ENCODE results near the gene MAP6.

MAP6 gene

DNA sequence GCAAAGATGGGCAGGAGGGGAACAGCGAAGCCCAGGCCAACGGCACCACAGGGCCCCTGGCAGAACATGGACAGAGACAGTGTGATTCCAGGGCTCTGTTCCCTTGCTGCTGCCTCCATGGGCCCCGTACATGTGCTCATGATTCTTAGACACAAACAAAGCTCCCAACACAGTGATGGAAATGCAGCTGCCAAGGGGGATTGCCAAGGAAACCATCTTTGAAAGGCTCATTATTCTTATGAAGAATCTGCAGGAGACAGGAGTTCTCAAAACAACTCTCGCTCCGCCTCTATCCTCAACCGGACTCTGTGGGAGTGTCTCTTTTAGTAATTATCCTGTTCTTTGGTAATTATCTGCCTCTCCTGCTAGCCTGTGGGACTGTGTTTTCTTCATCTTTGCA, 74.6 kb downstream of the MAP6 start:
- Histone ChIP-seq H3K4me3 (replicated peaks; ENCODE audit: low read depth, low read length) (no peak overlapping the region), H3K36me3 (ENCODE audit: control insufficient read depth, insufficient read depth, low read length) (no peaks in the 10 kb centered on the region), H3K27me3 (replicated peaks; ENCODE audit: control insufficient read depth, insufficient read depth, low read length) (peaks cover 3% of the 10 kb centered on the region)
- TF ChIP-seq, protein P1, sequence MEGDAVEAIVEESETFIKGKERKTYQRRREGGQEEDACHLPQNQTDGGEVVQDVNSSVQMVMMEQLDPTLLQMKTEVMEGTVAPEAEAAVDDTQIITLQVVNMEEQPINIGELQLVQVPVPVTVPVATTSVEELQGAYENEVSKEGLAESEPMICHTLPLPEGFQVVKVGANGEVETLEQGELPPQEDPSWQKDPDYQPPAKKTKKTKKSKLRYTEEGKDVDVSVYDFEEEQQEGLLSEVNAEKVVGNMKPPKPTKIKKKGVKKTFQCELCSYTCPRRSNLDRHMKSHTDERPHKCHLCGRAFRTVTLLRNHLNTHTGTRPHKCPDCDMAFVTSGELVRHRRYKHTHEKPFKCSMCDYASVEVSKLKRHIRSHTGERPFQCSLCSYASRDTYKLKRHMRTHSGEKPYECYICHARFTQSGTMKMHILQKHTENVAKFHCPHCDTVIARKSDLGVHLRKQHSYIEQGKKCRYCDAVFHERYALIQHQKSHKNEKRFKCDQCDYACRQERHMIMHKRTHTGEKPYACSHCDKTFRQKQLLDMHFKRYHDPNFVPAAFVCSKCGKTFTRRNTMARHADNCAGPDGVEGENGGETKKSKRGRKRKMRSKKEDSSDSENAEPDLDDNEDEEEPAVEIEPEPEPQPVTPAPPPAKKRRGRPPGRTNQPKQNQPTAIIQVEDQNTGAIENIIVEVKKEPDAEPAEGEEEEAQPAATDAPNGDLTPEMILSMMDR (IDR thresholded peaks at IDR 0.05; ENCODE audit: insufficient read depth, low read length, poor library complexity, severe bottlenecking): no peak
- no peak for DNase-seq (ENCODE audit: extremely low read depth, insufficient read length)

DNA sequence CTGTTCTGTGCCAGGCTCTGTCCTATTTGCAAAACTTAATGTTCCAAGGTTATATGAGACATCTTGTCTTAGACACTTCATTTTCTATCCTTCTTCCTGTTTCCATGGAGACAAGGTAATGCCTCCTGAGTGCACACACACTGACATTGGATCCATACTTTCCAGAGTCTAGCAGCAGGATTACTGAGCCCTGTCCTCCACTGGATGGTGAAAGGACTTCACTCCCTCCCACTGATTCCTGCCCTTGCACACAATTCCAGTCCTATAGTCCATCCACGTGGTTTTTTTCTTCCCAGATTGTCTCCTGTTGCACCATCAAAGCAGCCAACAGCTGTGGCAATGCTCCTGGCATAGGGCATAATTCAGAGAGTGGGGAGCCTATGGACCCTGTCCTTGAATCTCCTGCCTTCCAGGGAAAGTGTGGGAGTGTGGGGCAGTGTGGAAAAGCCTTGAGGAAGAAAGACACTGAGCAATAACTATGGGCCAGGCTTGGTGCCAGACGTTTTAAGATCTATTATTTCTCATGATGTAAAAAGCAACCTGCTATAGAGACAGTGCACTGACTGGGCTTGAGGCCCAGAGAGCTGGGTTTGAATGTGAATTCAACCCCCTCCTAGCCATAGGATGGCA, 75.4 kb downstream of the MAP6 start:
- no peak for DNase-seq (ENCODE audit: extremely low read depth, insufficient read length)
- Histone ChIP-seq H3K4me3 (replicated peaks; ENCODE audit: low read depth, low read length) (no peak overlapping the region), H3K36me3 (ENCODE audit: control insufficient read depth, insufficient read depth, low read length) (no peaks in the 10 kb centered on the region), H3K27me3 (replicated peaks; ENCODE audit: control insufficient read depth, insufficient read depth, low read length) (peaks cover 3% of the 10 kb centered on the region)
- TF ChIP-seq, protein P1 (IDR thresholded peaks at IDR 0.05; ENCODE audit: insufficient read depth, low read length, poor library complexity, severe bottlenecking): no peak

DNA sequence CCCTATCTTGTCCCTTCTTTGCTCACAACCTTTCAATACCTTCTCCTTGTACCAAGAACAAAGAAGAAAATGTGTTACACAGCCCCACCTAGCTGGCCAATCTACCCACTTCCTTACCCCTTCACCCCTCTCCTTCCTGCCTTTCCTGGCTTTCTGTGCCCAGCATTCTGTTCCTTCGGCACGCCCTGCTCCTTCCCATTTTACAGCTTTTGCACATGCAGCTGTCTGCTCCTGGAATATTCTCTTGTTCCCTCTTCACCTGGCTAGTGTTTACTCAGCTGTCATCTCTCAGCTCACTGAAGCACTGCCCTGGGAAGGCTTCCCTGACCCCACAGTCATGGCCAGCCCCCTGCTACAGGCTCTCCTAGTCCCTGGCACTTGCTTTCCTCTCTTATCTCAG, 76.1 kb downstream of the MAP6 start:
- TF ChIP-seq, protein P1 (IDR thresholded peaks at IDR 0.05; ENCODE audit: insufficient read depth, low read length, poor library complexity, severe bottlenecking): no peak
- no peak overlapping the region for H3K4me3 ChIP-seq (replicated peaks; ENCODE audit: low read depth, low read length)
- peaks cover 3% of the 10 kb centered on the region for H3K27me3 ChIP-seq (replicated peaks; ENCODE audit: control insufficient read depth, insufficient read depth, low read length)
- no peaks in the 10 kb centered on the region for H3K36me3 ChIP-seq (ENCODE audit: control insufficient read depth, insufficient read depth, low read length)
- DNase-seq (ENCODE audit: extremely low read depth, insufficient read length): no peak

DNA sequence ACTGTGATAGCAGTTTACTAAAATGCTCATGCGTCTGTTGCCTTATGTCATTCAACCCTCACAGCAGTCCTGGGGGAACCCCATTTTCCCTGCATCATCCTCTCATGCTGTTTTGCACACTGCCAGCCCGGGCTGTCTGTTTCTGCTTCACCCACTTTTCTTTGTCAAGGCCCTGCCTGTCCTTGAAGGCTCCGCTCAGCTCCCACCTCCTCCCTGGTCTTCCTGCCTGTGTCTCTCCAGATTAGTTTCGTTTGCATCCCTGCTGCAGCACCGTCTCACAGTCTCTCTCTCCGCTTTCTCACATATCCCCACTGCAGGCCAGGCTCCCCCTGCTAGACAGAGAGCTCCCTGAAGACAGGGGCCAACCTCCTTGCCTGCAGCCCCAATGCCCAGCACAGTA, 76.9 kb downstream of the MAP6 start:
- Histone ChIP-seq H3K36me3 (ENCODE audit: control insufficient read depth, insufficient read depth, low read length) (no peaks in the 10 kb centered on the region), H3K27me3 (replicated peaks; ENCODE audit: control insufficient read depth, insufficient read depth, low read length) (peaks cover 3% of the 10 kb centered on the region), H3K4me3 (replicated peaks; ENCODE audit: low read depth, low read length) (no peak overlapping the region)
- no peak for DNase-seq (ENCODE audit: extremely low read depth, insufficient read length)
- TF ChIP-seq, protein P1 (IDR thresholded peaks at IDR 0.05; ENCODE audit: insufficient read depth, low read length, poor library complexity, severe bottlenecking): no peak

DNA sequence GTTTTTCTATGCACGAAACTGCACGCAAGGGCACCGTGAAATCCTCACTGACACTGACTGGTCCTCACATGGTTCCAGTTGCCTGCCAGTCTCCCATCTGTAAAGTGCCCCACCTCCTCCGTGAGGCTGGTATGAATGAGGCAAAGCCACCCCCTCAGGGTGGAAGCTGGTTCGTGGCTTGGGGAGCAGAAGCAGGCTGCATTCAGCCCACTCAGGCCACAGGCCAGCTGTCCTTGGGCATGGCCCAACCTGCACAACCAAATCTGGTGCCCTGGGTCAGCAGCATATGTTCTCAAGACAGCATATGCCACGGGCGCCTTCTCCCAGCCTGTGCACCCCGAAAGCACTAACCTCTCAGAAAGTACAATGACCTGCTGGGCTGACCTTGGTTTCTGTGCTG, 77.5 kb downstream of the MAP6 start:
- no peak for DNase-seq (ENCODE audit: extremely low read depth, insufficient read length)
- Histone ChIP-seq H3K4me3 (replicated peaks; ENCODE audit: low read depth, low read length) (no peak overlapping the region), H3K27me3 (replicated peaks; ENCODE audit: control insufficient read depth, insufficient read depth, low read length) (peaks cover 3% of the 10 kb centered on the region), H3K36me3 (ENCODE audit: control insufficient read depth, insufficient read depth, low read length) (no peaks in the 10 kb centered on the region)
- TF ChIP-seq, protein P1 (IDR thresholded peaks at IDR 0.05; ENCODE audit: insufficient read depth, low read length, poor library complexity, severe bottlenecking): no peak

DNA sequence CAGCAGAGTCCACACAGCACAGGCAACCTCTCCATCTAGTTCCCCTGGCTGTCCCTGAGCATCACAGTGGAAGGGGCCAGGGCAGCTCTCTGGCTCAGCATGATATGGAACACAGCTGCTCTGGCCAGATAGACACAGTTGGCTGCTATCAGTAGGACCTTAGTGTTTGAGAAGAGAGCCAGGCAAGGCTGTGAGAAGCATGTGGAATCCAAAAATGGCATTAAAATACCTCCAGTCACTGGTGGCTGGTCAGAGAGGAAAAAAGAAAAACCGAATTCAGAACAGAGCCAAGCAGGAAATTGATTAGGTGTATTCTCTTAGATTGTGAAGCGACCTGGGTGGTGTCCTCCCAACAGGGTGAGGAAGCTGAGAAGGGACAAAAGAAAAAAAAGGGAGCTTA, 78.9 kb downstream of the MAP6 start:
- DNase-seq (ENCODE audit: extremely low read depth, insufficient read length): no peak
- TF ChIP-seq, protein P1 (IDR thresholded peaks at IDR 0.05; ENCODE audit: insufficient read depth, low read length, poor library complexity, severe bottlenecking): no peak
- Histone ChIP-seq H3K27me3 (replicated peaks; ENCODE audit: control insufficient read depth, insufficient read depth, low read length) (peaks cover 1% of the 10 kb centered on the region; the same call in 1 of the 2 replicates), H3K36me3 (ENCODE audit: control insufficient read depth, insufficient read depth, low read length) (no peaks in the 10 kb centered on the region), H3K4me3 (replicated peaks; ENCODE audit: low read depth, low read length) (no peak overlapping the region)
